Activated CD4-positive, alpha-beta memory T cell treated with anti-CD3 and anti-CD28 coated beads, Interleukin-2, amount 10 ng/mL, durations not matched to agents 7 days and 5 days (primary cell): ENCODE data around the gene KLHL26. TPM values are rescaled to one million over a fixed set of nuclear protein-coding genes. Genes with fewer than 3 reads are reported as not detected.
"Not testable (repeated sequence)": the region's sequence is repeated elsewhere in the genome, so short reads cannot be mapped to it uniquely, and the experiment has no call there.

Experiments
- CTCF ChIA-PET: fragments of 350-600 bp; sonication (Branson Sonifier 250); formaldehyde crosslinking; loops from one replicate; lab custom pipeline; 2021; ENCODE audit warnings: antibody characterized with exemption, inconsistent platforms; lab: Charles Lee
- POLR2A ChIA-PET: fragments of 350-600 bp; sonication (Branson Sonifier 250); formaldehyde crosslinking; loops from one replicate; lab custom pipeline; 2021; ENCODE audit warnings: antibody characterized with exemption; lab: Charles Lee
- DNase-seq: peaks from one replicate; pipeline ENCODE4 v3.0.0-alpha.2; 2020
- H3K27ac Mint-ChIP-seq: one replicate; pipeline ENCODE4 v1.8.0; 2021; ENCODE audit warnings: mild to moderate bottlenecking, mixed read lengths
- H3K27me3 Mint-ChIP-seq: one replicate; pipeline ENCODE4 v1.8.0; 2021; ENCODE audit warnings: mixed read lengths
- H3K36me3 Mint-ChIP-seq: one replicate; pipeline ENCODE4 v1.8.0; 2021; ENCODE audit warnings: low read depth, mixed read lengths
- H3K4me1 Mint-ChIP-seq: one replicate; pipeline ENCODE4 v1.8.0; 2021; ENCODE audit warnings: mixed read lengths
- H3K4me3 Mint-ChIP-seq: one replicate; pipeline ENCODE4 v1.8.0; 2021; ENCODE audit warnings: mild to moderate bottlenecking, mixed read lengths
- H3K9me3 Mint-ChIP-seq: one replicate; pipeline ENCODE4 v1.8.0; 2021; ENCODE audit warnings: mixed read lengths
- total RNA-seq, 2 experiments: library from RNA; stranded (reverse); gene quantifications; one replicate each; pipeline ENCODE4 v1.2.3, GENCODE V29; 2021

Gene KLHL26
- total RNA-seq, result 10 to 100 TPM; 10.8 to 11.0 TPM

DNA sequence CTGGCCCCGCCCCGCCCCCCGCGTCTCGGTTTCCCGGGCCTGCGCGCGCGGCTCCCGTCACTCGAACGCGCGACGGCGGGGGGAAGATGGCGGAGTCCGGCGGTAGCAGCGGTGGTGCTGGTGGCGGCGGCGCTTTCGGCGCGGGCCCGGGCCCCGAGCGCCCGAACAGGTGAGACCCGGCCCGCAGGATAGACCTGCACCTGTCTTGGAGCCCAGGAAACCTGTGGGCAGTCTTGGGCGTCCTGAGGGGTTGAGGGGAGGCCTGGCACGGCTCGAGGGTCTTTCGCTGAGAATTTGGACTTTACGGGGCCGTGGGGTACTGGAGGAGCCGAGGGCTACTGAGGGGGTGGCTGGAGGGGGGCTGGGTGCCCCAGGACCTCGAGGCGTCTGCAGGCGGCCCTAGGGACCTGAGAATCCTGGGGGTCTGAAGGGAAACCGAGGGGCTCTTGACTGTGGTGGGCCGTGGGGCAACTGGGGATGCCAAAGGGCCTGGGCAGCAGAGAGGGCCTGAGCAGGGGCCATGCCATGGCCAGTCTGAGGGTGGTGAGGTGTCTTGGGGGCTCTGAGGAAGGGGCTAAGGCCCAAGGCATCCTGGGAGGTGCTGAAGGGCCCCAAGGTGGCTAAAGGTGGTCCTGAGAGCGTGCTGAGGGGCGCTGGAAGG is at the start of gene KLHL26:
Gene KLHL26, plus strand, starts transcription at position 60 of the 661 bp plus-strand sequence. Its CDS starts 27 bp downstream, at position 87.
- Mint-ChIP-seq H3K36me3 (no peaks in the 10 kb centered on the region), H3K9me3 (no peaks in the 10 kb centered on the region), H3K4me1 (peaks cover 37% of the 10 kb centered on the region), H3K27ac (peak within 1 kb of the TSS; percentile 89), H3K4me3 (peak within 1 kb of the TSS; percentile 80), H3K27me3 (peaks cover 9% of the 10 kb centered on the region)
- ChIA-PET CTCF (no interaction called here), POLR2A (no interaction called here)
- DNase-seq, result no peak

DNA sequence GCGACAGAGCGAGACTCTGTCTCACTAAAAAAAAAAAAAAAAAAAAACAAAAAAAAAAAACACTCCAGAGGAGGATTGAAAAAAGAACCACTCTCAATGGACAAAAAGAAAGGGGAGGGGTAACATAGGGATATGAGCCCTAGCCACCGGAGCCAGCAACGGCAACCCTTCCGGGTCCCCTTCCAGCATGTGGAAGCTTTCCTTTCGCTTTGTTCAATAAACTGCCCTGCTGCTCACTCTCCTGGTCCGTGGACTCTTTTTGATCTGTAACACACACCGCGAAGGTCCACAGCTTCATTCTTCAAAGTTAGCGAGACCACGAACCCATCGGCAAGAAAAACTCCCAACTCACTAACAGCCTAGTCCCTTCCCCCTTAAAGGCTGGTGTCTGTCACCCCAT is 49.3 kb upstream of the KLHL26 start:
- Mint-ChIP-seq H3K27ac (no peak overlapping the region), H3K36me3 (peaks cover 14% of the 10 kb centered on the region), H3K4me1 (peaks cover 46% of the 10 kb centered on the region), H3K4me3 (no peak overlapping the region), H3K27me3 (peaks cover 2% of the 10 kb centered on the region), H3K9me3 (no peaks in the 10 kb centered on the region)
- no peak for DNase-seq
- ChIA-PET POLR2A (interaction anchor here (0.7 to 6.5 kb wide), 8 partner anchors 8 to 244 kb away, joined by 3 to 114 read pairs (median 24); partner anchors contain the start of genes ELL, FKBP8, KXD1 and UBA52), CTCF (interaction anchor here (0.6 to 5.7 kb wide), 14 partner anchors 11 to 445 kb away, joined by 4 to 63 read pairs (median 9); partner anchors contain the start of genes COPE, DDX49, ELL and FKBP8)

DNA sequence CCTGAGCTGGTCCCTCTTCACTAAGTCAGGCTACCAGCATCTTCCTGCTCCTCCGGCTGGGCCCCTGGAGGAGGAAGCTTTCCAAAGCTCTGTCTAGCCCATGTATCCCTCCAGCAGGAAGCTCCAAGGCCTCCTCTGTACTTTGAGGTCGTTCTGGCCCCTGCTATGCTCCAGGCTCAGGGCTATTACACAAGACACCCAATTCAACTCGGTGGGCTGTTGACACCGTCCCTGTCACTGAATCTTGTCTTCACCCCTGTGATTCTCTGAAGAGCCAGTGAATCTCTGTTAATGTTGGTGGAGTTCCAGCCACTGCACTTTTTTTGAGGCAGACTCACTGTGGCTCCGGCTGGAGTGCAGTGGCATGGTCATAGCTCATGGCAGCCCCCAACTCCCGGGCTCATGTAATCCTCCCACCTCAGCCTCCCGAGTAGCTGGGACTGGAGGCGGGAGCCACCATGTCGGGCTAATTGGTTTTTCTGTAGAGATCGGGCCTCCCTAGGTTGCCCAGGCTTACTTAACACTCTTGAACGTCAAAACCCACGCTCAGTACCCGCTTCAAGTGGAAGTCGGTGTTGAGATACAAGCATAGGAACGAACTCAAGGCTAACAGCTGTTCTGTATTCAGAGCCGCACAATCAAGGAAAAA is 48.7 kb upstream of the KLHL26 start:
- peaks cover 14% of the 10 kb centered on the region for H3K36me3 Mint-ChIP-seq
- peaks cover 46% of the 10 kb centered on the region for H3K4me1 Mint-ChIP-seq
- no peaks in the 10 kb centered on the region for H3K9me3 Mint-ChIP-seq
- H3K27ac Mint-ChIP-seq, result peak overlapping the region; percentile 90
- ChIA-PET CTCF (interaction anchor here (0.6 to 5.7 kb wide), 20 partner anchors 7 to 444 kb away, joined by 3 to 63 read pairs (median 8); partner anchors contain the start of genes COPE, DDX49, ELL and FKBP8), POLR2A (interaction anchor here (0.7 to 6.5 kb wide), 12 partner anchors 9 to 331 kb away, joined by 3 to 114 read pairs (median 10); partner anchors contain the start of genes COPE, DDX49, ELL and FKBP8)
- peak overlapping the region; percentile 85 for H3K4me3 Mint-ChIP-seq
- H3K27me3 Mint-ChIP-seq, result peaks cover 2% of the 10 kb centered on the region
- DNase-seq, result no peak

- Mint-ChIP-seq H3K4me3 (peak within 1 kb of the TSS; percentile 85), H3K9me3 (no peaks in the 10 kb centered on the region), H3K4me1 (peaks cover 49% of the 10 kb centered on the region), H3K27me3 (peaks cover 2% of the 10 kb centered on the region), H3K27ac (peak within 1 kb of the TSS; percentile 90), H3K36me3 (peaks cover 14% of the 10 kb centered on the region)
- CTCF ChIA-PET, result interaction anchor here (0.7 to 5.7 kb wide), 34 partner anchors 8 to 331 kb away, joined by 3 to 63 read pairs (median 5); partner anchors contain the start of genes COPE, DDX49, ELL and FKBP8
- POLR2A ChIA-PET, result interaction anchor here (0.7 to 6.5 kb wide), 22 partner anchors 11 to 331 kb away, joined by 3 to 114 read pairs (median 4); partner anchors contain the start of genes COPE, DDX49, ELL and FKBP8
- peak; percentile 83 for DNase-seq
These were observed 48.0 kb upstream of the KLHL26 start, which contains the start of gene REX1BD for GRCh38 chr19:18588611-18589379. TSS of gene REX1BD (plus strand) at chr19:18588798. CDS start at chr19:18588802, 4 bp downstream.

DNA sequence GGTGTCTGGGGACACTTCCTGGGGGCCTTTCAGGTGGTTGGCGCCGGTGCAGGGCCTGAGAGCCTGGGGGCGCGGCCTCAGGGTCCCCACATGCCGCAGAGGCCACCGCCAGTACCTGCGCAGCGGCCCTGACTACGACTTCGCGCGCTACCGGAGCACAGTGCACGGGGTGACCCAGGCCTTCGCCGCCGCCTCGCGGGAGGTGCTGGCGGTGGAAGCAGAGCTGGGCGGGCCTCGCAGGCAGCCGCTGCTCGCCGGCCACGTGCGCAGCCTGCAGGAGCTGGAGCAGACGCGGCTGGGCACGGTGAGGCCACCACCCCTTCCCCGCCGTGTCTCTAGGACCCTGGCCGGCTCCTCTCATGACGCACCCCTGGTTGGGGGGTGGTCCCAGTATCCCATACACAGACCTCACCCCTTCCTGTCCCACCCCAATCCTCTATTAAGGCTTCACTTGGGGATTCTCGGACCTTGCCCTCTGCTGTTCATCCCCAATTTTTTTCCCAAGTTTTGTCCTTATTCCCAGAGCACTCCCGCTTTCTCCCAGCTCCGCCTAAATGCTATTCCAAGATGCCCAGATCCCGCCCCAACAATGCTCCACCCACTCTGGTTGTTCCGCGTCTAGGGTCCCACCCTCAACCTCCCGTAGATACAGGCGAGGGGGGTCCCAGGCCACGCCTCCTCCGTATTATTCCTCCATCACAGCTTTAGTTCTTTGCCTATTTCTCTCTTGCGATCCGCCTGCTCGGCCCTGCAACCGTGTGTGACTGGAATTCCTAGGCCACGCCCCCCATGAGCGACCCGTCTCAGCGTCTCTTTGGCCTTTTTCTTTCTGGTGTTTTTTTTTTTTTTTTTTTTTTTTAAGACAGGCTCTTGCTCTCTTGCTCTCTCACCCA is 47.2 kb upstream of the KLHL26 start:
- H3K27me3 Mint-ChIP-seq, result peaks cover under 1% of the 10 kb centered on the region
- H3K9me3 Mint-ChIP-seq, result no peaks in the 10 kb centered on the region
- DNase-seq, result peak; percentile 79
- peaks cover 46% of the 10 kb centered on the region for H3K4me1 Mint-ChIP-seq
- H3K4me3 Mint-ChIP-seq, result peak overlapping the region; percentile 85
- ChIA-PET CTCF (interaction anchor here (0.6 to 5.7 kb wide), 35 partner anchors 9 to 350 kb away, joined by 3 to 63 read pairs (median 4); partner anchors contain the start of genes COPE, DDX49, ELL and FKBP8), POLR2A (interaction anchor here (0.7 to 6.5 kb wide), 22 partner anchors 12 to 838 kb away, joined by 3 to 114 read pairs (median 4); partner anchors contain the start of genes COPE, DDX49, ELL and FCHO1)
- H3K36me3 Mint-ChIP-seq, result peaks cover 14% of the 10 kb centered on the region
- peak overlapping the region; percentile 90 for H3K27ac Mint-ChIP-seq

DNA sequence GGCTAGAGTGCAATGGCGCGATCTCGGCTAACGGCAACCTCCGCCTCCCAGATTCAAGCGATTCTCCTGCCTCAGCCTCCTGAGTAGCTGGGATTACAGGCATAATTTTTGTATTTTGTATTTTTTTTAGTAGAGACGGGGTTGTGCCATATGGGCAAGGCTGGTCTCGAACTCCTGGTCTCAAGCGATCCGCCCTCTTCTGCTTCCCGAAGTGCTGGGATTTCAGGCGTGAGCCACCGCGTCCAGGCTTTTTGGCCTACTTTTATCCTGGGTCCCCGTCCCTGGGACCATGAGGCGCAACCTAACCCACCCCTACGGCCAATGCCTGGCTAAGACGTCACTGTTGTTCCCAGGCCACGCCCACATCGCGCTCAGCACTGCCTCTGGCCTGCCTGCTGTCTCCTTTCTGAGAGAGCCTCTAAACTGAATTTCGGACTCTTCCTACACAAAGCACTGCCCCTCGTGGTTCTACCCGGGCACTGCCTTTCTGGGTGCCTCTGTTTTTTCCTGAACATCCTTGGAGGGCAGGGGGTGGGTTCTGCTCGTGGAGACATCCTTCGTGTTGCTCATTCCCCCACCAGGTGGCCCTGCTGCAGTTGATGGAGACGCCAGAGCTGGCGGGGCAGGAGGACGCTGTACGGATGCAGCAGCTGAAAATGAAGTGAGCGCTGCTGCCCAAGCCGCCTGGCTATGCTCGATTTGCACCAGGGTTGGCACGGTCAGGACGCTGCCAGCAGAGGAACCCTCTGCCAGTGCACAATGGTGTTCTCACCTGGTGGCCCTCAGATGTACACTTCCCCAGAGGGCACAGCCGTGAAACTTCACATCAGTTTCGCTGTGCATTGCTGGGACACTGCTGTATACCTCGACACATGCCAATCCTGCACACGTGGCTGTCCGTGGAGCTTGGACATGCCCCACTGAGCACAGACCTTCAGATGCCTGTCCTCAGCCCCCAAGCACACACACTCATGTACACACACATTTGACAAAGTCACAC is 46.3 kb upstream of the KLHL26 start:
- ChIA-PET POLR2A (interaction anchor here (1.3 to 6.5 kb wide), 8 partner anchors 18 to 329 kb away, joined by 3 to 114 read pairs (median 26); partner anchors contain the start of genes COPE, DDX49, ELL and FKBP8), CTCF (interaction anchor here (0.7 to 5.7 kb wide), 8 partner anchors 18 to 351 kb away, joined by 3 to 63 read pairs (median 6); partner anchors contain the start of genes ELL and UBA52)
- Mint-ChIP-seq H3K4me3 (peak overlapping the region; percentile 85), H3K9me3 (no peaks in the 10 kb centered on the region), H3K36me3 (peaks cover 14% of the 10 kb centered on the region), H3K4me1 (peaks cover 45% of the 10 kb centered on the region), H3K27me3 (peaks cover 4% of the 10 kb centered on the region), H3K27ac (no peak overlapping the region)
- no peak for DNase-seq

- Mint-ChIP-seq H3K4me1 (peaks cover 35% of the 10 kb centered on the region), H3K36me3 (peaks cover 14% of the 10 kb centered on the region), H3K27ac (no peak overlapping the region), H3K27me3 (peaks cover 7% of the 10 kb centered on the region), H3K4me3 (no peak overlapping the region), H3K9me3 (no peaks in the 10 kb centered on the region)
- POLR2A ChIA-PET, result interaction anchor here (4.0 kb wide), 1 partner anchor 20 kb away, joined by 15 read pairs; the partner anchor contains the start of gene UBA52
- CTCF ChIA-PET, result interaction anchor here (0.8 to 1.9 kb wide), 4 partner anchors 20 to 118 kb away, joined by 3 to 7 read pairs (median 4); partner anchors contain the start of gene UBA52
- DNase-seq, result no peak
These were observed 45.0 kb upstream of the KLHL26 start for GRCh38 chr19:18591735-18592385.

- not testable (repeated sequence) for DNase-seq, H3K27me3 Mint-ChIP-seq, H3K4me3 Mint-ChIP-seq, H3K9me3 Mint-ChIP-seq, H3K27ac Mint-ChIP-seq
- ChIA-PET POLR2A (interaction anchor here (0.9 to 4.0 kb wide), 2 partner anchors 21 to 73 kb away, joined by 3 to 15 read pairs; partner anchors contain the start of gene UBA52), CTCF (interaction anchor here (1.0 to 2.1 kb wide), 5 partner anchors 21 to 255 kb away, joined by 3 to 14 read pairs (median 3); partner anchors contain the start of gene UBA52)
- H3K36me3 Mint-ChIP-seq, result peaks cover 14% of the 10 kb centered on the region
- H3K4me1 Mint-ChIP-seq, result peaks cover 32% of the 10 kb centered on the region
These were observed 44.1 kb upstream of the KLHL26 start for GRCh38 chr19:18592732-18593131.

DNA sequence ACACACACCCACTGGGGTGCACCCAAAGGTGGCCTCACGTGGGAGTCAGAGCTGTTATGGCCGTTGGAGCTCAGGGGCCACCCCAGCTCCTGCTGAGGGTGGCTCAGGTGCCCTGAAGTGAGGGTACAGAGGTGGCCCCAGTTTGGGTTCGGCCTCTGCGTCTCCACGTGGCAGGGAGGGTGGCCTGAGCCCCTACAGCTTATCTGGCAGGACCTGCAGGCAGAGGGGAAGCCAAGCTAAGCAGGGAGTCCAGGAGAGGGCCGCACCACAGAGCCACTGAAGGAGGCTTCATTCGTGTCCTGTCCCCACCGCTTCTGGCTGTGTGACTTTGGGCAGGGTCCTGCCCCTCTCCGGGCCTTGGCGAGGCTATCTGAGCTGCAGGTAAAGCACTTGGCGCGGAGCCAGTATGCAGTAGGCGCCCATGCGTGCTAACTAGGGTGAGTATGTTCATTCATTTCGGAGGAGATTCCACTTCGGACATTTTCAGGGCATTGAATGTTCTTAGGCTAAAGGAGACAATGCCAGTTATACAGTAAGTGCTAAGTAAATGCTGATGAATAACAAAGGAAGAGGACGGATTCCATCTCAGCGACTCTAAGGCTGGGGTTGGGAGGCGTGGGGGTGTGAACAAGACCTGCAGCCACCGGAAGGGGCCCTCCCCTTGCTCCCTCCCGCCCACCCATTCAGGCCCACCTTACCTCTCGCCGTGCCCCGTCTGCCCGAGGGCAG is 43.3 kb upstream of the KLHL26 start:
- ChIA-PET POLR2A (interaction anchor here (0.6 to 4.0 kb wide), 6 partner anchors 8 to 74 kb away, joined by 3 to 15 read pairs (median 3); partner anchors contain the start of gene UBA52), CTCF (interaction anchor here (0.6 to 2.1 kb wide), 16 partner anchors 8 to 326 kb away, joined by 3 to 14 read pairs (median 4); partner anchors contain the start of genes COPE, DDX49, ELL and KXD1)
- Mint-ChIP-seq H3K9me3 (no peaks in the 10 kb centered on the region), H3K4me1 (peaks cover 25% of the 10 kb centered on the region), H3K36me3 (peaks cover 14% of the 10 kb centered on the region), H3K4me3 (no peak overlapping the region), H3K27ac (no peak overlapping the region), H3K27me3 (peaks cover 7% of the 10 kb centered on the region)
- DNase-seq, result no peak
